ENCODE measurements around the gene BCAP29. TPM values are rescaled to one million over a fixed set of nuclear protein-coding genes. Genes with fewer than 3 reads are reported as not detected.

BCAP29 gene
- total RNA-seq, 1 experiment from 2014 or later: 43.2 TPM

DNA sequence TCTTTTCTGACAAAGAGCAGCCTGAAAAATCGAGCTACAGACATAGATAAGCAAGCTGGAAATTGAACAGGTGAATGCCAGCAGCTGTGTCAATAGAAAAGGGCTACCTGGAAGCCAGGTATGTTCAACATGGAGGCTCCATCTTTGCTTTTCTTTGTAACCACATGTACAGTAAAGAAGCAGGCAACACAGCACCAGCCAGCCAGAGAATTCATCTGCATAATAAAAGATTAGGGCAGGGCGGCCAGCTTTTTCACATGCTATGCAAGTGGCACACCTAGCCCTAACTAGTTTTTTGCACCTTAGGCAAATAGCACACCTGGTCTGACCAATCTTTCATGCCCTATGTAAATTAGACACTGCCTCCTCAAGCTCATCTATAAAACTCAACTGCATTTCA is 42.0 kb upstream of the BCAP29 start (continued):
- TF ChIP-seq CTCF (IDR thresholded peaks at IDR 0.05 in 2 of 3, conservative IDR thresholded peaks at IDR 0.05 in 1 of 3; ENCODE audit: borderline replicate concordance in 1 of 3, insufficient read depth in 1 of 3, low read depth in 2 of 3, low read length in 2 of 3): no peak
- TF ChIP-seq EZH2phosphoT487 (IDR thresholded peaks at IDR 0.05; ENCODE audit: borderline replicate concordance): no peak
- TF ChIP-seq EZH2 (IDR thresholded peaks at IDR 0.05): no peak
- TF ChIP-seq FOSL1 (IDR thresholded peaks at IDR 0.05; ENCODE audit: low read depth): no peak

DNA sequence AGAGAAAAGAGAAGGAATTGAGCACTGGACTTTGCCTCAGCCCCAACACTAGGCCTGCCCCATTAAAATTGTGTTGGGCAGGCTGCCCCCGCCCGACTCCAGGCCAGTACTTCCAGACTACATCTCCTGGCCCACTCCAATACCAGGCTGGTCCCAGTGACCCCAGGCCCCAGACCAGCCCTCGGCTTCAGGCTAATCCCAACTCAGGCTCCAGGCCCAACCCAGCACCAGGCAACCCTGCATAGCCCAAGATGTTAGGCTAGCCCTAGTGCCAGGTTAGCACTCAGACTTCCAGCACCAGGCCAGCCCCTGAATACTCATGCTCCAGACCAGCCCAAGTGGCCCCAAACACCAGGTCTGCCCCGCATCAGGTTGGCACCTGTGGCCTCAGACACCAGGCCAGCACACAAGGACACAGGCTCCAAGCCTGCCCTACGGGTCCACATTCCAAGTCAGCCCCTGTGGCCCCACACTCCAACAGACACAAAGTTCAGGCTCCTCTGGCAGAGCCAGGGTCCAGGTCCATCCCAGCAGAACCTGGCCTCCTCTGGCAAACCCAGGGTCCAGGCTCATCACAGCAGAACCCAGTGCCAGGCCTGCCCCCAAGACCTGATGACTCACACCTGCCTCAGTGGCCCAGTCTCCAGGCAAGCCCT is 36.6 kb upstream of the BCAP29 start:
- Histone ChIP-seq H3K4me2 (ENCODE audit: low read length) (no peak overlapping the region), H3K27ac (ENCODE audit: low read depth, low read length) (no peak overlapping the region), H3K36me3 (ENCODE audit: control insufficient read depth in 1 of 2, insufficient read depth in 2 of 2, low read length in 2 of 2) (peaks cover 0 to 4% of the 10 kb centered on the region in 2 experiments; a peak in 2 of 4 replicates), H3K27me3 (ENCODE audit: insufficient read depth, low read length) (no peaks in the 10 kb centered on the region), H3K9ac (ENCODE audit: low read length) (no peak overlapping the region), H3K4me1 (ENCODE audit: control insufficient read depth in 1 of 2, insufficient read depth in 2 of 2, low read length in 2 of 2) (no peaks in the 10 kb centered on the region), H3K79me2 (ENCODE audit: insufficient read depth, low read length) (peaks cover 7% of the 10 kb centered on the region), H2AFZ (ENCODE audit: low read depth, low read length, poor library complexity, severe bottlenecking) (no peak overlapping the region), H3K4me3 (replicated peaks in 1 of 2; ENCODE audit: low read depth in 1 of 2, low read length in 2 of 2) (no peak overlapping the region), H4K20me1 (ENCODE audit: insufficient read depth) (no peaks in the 10 kb centered on the region), H3K9me3 (ENCODE audit: control insufficient read depth in 1 of 2, insufficient read depth in 1 of 2, low read depth in 1 of 2, low read length in 2 of 2) (no peaks in the 10 kb centered on the region), H3K9me2 (ENCODE audit: insufficient read depth) (no peaks in the 10 kb centered on the region)
- intact Hi-C loops (cut with micrococcal nuclease): no loop called here
- DNase-seq (ENCODE audit: low read depth, low spot score) (no peak), ATAC-seq (no peak)
- CTCF ChIA-PET: no interaction called here
- no TSS peak for BruUV-seq (replicated peaks)
- TF ChIP-seq POLR2AphosphoS5 (IDR thresholded peaks at IDR 0.05; ENCODE audit: low read depth, low read length) (no peak), JUND (IDR thresholded peaks at IDR 0.05) (no peak), ZFX (IDR thresholded peaks at IDR 0.05) (no peak)
- POLR2A ChIA-PET: no interaction called here
- RAD21 ChIA-PET (ENCODE audit: low non-redundant PET in 1 of 2, low total read pairs in 2 of 2, uncharacterized antibody in 2 of 2, unreplicated experiment in 2 of 2): no interaction called here
